SK-N-MC (cell line): ENCODE data around the gene SARM1.

Source experiments
- DNase-seq: peaks from one replicate; pipeline ENCODE4 v3.0.0-alpha.2; 2011; ENCODE audit warnings: low read depth, low spot score
- H3K27ac ChIP-seq: fragments of 200-600 bp; sonication (generic); 2 replicates; pipeline ENCODE4 v1.5.1; 2016; ENCODE audit warnings: mixed run types
- H3K36me3 ChIP-seq: fragments of 200-600 bp; sonication (generic); 2 replicates; pipeline ENCODE4 v1.6.1; 2017; ENCODE audit warnings: antibody characterized with exemption, low read length, mixed read lengths; ENCODE audit not compliant: insufficient read depth
- H3K4me3 ChIP-seq: fragments of 200-600 bp; sonication (generic); 2 replicates; pipeline ENCODE4 v1.5.1; 2016
- H3K9ac ChIP-seq: fragments of 200-600 bp; sonication (generic); 2 replicates; pipeline ENCODE4 v1.8.0; 2017; ENCODE audit warnings: mixed run types, mixed read lengths; ENCODE audit not compliant: insufficient read length
- H3K9me3 ChIP-seq: fragments of 200-600 bp; sonication (generic); 2 replicates; pipeline ENCODE4 v1.6.1; 2017; ENCODE audit warnings: low read depth, mild to moderate bottlenecking, antibody characterized with exemption, low read length, moderate library complexity, mixed read lengths
- EZH2 ChIP-seq: fragments of 200-600 bp; sonication (generic); IDR thresholded peaks from one replicate; pipeline ENCODE4 v1.6.1; 2017; ENCODE audit warnings: antibody characterized with exemption
- FOXP2 ChIP-seq: optimal IDR thresholded peaks from 2 replicates; pipeline ENCODE3; 2011; ENCODE audit warnings: mild to moderate bottlenecking, moderate library complexity; ENCODE audit not compliant: insufficient read depth; ENCODE audit errors: extremely low read length, control extremely low read depth
- POLR2AphosphoS5 ChIP-seq: IDR thresholded peaks from 2 replicates; pipeline ENCODE4 v1.6.1; 2012; ENCODE audit warnings: mild to moderate bottlenecking, low read depth, low read length, borderline replicate concordance

The SARM1 gene

GRCh38 chr17:28399808-28400207 is 28.3 kb downstream of the SARM1 start:
- Histone ChIP-seq H3K9me3 (no peaks in the 10 kb centered on the region), H3K36me3 (no peaks in the 10 kb centered on the region)

GRCh38 chr17:28402224-28402630 is 30.7 kb downstream of the SARM1 start:
- Histone ChIP-seq H3K9ac (no peak overlapping the region), H3K27ac (no peak overlapping the region), H3K36me3 (no peaks in the 10 kb centered on the region), H3K4me3 (no peak overlapping the region), H3K9me3 (no peaks in the 10 kb centered on the region)
- TF ChIP-seq EZH2 (no peak), POLR2AphosphoS5 (no peak), FOXP2 (no peak)
- no peak for DNase-seq

More at GRCh38 chr17:28399808-28400207, 28.3 kb downstream of the SARM1 start:
- H3K9ac ChIP-seq, result no peak overlapping the region
- H3K27ac ChIP-seq, result no peak overlapping the region
- TF ChIP-seq EZH2 (no peak), POLR2AphosphoS5 (no peak), FOXP2 (no peak)
- H3K4me3 ChIP-seq, result no peak overlapping the region
- DNase-seq, result no peak

- H3K36me3 ChIP-seq, result no peaks in the 10 kb centered on the region
- H3K9ac ChIP-seq, result no peak overlapping the region
- TF ChIP-seq EZH2 (no peak), FOXP2 (no peak), POLR2AphosphoS5 (no peak)
- H3K9me3 ChIP-seq, result no peaks in the 10 kb centered on the region
- no peak overlapping the region for H3K4me3 ChIP-seq
- no peak for DNase-seq
- H3K27ac ChIP-seq, result no peak overlapping the region
Observed at GRCh38 chr17:28402844-28403243, 31.4 kb downstream of the SARM1 start.

GRCh38 chr17:28404007-28404406 is 32.5 kb downstream of the SARM1 start:
- no peaks in the 10 kb centered on the region for H3K9me3 ChIP-seq
- H3K9ac ChIP-seq, result no peak overlapping the region
- no peak overlapping the region for H3K27ac ChIP-seq
- no peak for DNase-seq
- H3K36me3 ChIP-seq, result no peaks in the 10 kb centered on the region
- TF ChIP-seq EZH2 (no peak), FOXP2 (no peak), POLR2AphosphoS5 (no peak)
- no peak overlapping the region for H3K4me3 ChIP-seq

GRCh38 chr17:28404461-28404811 is 32.9 kb downstream of the SARM1 start:
- TF ChIP-seq FOXP2 (no peak), POLR2AphosphoS5 (no peak), EZH2 (no peak)
- Histone ChIP-seq H3K27ac (no peak overlapping the region), H3K9ac (no peak overlapping the region), H3K4me3 (no peak overlapping the region), H3K36me3 (no peaks in the 10 kb centered on the region), H3K9me3 (no peaks in the 10 kb centered on the region)
- no peak for DNase-seq

- Histone ChIP-seq H3K27ac (no peak overlapping the region), H3K4me3 (peak overlapping the region; percentile 88)
Observed at GRCh38 chr17:28404812-28405570, 33.5 kb downstream of the SARM1 start.

GRCh38 chr17:28405632-28406472 is 34.4 kb downstream of the SARM1 start, which contains the start of gene SLC46A1:
TSS of gene SLC46A1 (minus strand) at chr17:28406212. CDS start at chr17:28406114, 98 bp downstream.
- DNase-seq, result no peak
- Histone ChIP-seq H3K27ac (no peak within 1 kb of the TSS), H3K36me3 (no peaks in the 10 kb centered on the region), H3K9me3 (no peaks in the 10 kb centered on the region), H3K9ac (peak within 1 kb of the TSS; percentile 63), H3K4me3 (peak within 1 kb of the TSS; percentile 88)
- TF ChIP-seq EZH2 (no peak), POLR2AphosphoS5 (peak; percentile 63; the same call in 1 of the 2 replicates), FOXP2 (no peak)

More at GRCh38 chr17:28404812-28405570, 33.5 kb downstream of the SARM1 start:
- no peaks in the 10 kb centered on the region for H3K9me3 ChIP-seq
- H3K9ac ChIP-seq, result no peak overlapping the region
- no peak for DNase-seq
- no peaks in the 10 kb centered on the region for H3K36me3 ChIP-seq
- TF ChIP-seq FOXP2, result no peak
- TF ChIP-seq POLR2AphosphoS5, result no peak

- TF ChIP-seq FOXP2, result no peak
- TF ChIP-seq POLR2AphosphoS5, result no peak
- no peak for TF ChIP-seq EZH2
- no peaks in the 10 kb centered on the region for H3K36me3 ChIP-seq
- no peak for DNase-seq
- no peak overlapping the region for H3K9ac ChIP-seq
- H3K9me3 ChIP-seq, result no peaks in the 10 kb centered on the region
- peak overlapping the region; percentile 88 for H3K4me3 ChIP-seq
- H3K27ac ChIP-seq, result no peak overlapping the region
Observed at GRCh38 chr17:28406473-28406814, 35.0 kb downstream of the SARM1 start.
